ENCODE results near the gene H1-8.

The H1-8 gene

GRCh38 chr3:129575233-129575996 is 32.4 kb downstream of the H1-8 start:
- DNase-seq: no peak

- DNase-seq: no peak
These were observed 33.0 kb downstream of the H1-8 start for GRCh38 chr3:129575997-129576384.

GRCh38 chr3:129576514-129577352 is 33.8 kb downstream of the H1-8 start:
- peak; percentile 78 for DNase-seq

GRCh38 chr3:129577366-129577765 is 34.4 kb downstream of the H1-8 start:
- no peak for DNase-seq

- no peak for DNase-seq
These were observed 35.2 kb downstream of the H1-8 start for GRCh38 chr3:129577925-129578786.

DNA sequence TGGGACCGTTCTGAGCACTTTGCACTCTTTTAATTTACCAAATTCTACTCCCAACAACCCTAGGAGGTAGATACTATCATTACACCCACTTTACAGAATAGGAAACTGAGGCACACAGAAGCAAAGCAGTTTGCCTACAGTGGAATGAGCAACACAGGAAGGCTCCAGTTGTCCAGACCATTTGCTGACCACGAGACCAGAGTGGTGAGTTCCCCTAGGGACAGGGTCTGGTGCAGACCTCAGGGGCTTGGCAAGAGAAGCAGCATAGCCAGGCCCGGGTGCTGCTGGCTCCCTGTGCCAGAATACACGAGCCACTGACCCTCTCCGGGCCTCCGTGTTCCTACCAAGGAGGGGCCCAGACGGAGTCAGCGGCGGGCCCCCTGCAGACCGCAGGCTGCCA is 37.0 kb downstream of the H1-8 start:
- DNase-seq: no peak

DNA sequence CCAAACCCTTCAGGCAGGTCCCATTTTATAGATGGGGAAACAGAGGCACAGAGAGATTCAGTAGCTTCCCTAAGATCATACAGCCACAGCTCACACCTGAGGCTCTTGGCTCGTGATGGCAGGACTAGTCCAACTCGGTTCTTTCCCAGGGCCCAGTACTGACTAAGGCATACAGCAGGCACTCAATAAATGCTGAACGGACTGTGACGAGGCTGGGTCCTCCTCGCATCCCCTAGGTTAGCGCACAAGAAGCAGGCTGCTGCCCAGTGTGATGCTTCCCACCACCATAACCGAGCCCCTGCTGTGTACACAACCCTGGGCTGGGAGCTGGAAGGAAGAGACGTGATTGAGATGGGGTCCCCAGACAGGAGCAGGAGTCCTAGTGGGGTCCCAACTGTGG is 38.6 kb downstream of the H1-8 start:
- no peak for DNase-seq

DNA sequence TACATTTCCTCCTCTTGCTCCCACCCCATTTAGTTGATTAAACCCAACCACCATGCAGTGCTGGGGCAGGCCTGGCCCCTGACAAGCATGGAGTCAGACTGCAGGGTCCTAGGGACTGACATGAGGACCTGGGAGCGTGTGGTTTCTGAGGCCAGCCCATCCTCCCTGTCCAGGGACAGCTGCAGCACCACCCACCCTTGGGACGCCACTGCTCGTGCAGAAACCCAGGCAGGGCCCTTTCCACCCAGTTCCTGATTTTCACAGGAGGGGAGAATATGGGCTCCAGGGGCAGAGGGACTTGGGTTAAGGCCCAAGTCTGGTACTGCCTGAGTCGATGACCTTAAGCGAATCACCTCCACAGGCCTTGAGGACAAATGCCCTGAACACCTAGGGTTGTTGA is 39.8 kb downstream of the H1-8 start:
- DNase-seq: no peak

GRCh38 chr3:129583289-129583688 is 40.3 kb downstream of the H1-8 start:
- DNase-seq: no peak

- DNase-seq: no peak
These were observed 41.7 kb downstream of the H1-8 start for GRCh38 chr3:129584631-129585030.

DNA sequence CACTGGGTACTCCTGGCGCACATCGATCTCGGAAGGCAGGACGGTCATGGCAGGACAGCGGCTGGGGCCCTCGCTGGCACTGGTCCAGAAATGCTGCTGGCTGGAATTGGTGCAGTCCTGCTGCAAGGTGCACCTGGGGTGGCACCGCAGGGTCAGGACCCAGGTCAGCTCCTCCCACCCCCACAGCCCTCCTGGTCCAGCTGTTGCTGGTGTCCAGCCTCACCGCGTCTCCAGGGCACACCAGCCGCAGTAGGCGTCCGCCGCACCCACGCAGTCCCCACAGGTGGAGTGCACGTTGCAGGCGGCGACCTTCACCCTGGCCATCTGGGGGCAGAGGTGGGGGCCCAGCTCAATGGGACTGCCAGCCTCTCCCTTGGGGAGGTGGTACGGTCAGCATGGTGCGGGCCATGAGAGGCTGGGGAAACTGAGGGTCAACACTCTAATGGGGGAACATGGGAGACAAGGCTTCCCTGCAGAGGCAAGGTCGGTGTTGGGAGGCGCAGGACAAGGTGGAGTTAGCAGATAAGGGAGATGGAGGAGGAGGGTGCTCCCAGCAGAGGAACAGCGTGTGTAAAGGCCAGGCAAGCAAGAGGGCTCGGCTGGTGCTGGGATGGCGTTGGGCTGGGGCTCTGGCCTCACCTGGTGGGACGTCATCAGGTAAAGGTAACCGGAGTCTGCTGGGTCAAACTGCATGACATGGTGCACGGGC is 43.1 kb downstream of the H1-8 start:
- DNase-seq: no peak

DNA sequence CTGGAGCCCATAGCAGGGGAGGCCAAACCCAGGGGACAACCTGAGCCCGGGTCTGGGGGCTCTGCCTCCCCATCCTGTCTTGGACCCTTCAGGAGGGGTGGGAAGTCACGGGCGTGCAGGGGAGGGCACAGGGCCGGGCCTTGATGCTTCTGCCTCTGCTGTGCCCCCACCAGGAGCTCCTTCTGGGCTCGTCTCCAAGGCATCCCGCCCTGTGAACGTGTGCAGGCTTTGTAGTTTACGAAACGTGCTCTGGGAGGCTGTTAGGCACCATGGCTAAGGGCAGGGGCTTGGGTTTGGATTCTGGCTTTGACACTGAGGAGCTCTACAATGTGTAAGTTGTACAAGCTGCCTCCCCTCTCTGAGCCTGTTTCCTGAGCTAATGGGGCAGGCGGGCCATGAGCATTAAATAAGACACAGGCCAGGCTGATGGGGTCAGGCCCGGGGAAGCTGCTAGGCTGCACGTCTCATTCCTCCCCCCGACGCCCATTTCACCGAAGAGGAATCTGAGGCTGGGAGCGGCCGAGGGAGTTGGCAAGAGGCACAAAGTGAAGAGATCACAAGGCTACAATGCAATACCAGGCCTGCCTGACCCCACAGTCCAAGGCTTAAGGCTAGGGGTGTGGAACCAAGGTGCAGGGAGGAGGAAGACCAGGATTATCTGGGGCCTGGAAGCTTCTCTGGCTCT is 43.9 kb downstream of the H1-8 start:
- DNase-seq: no peak

DNA sequence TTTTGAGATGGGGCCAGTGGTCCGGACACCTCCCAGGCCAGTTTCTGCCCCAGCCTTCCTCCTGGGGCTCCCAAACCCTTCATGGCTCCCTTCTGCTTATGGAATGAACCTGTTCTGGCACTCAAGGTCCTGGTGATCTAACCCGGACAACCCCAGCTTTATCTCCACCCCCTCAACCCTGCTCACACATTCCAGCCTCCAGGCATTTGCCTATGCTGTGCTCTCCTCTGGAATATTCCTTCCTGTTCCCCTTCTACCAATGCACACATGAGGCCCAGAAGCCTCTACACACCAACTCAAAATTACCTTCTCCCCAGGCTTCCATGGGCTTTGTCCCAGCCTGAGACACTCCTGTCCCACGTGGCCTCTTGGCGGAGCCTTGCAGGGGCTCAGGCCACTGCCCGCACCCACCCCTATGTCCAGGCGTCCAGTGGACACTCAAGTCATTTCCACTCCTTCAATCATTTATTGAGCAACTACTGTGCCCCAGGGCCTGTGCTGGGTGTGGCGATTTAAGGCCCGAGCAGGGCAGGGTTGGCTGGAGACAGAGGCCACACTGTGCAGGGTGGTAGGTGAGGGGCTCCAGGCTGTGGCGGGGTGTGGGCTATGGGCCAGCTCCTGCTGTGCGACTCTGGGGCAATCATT is 44.7 kb downstream of the H1-8 start:
- no peak for DNase-seq

DNA sequence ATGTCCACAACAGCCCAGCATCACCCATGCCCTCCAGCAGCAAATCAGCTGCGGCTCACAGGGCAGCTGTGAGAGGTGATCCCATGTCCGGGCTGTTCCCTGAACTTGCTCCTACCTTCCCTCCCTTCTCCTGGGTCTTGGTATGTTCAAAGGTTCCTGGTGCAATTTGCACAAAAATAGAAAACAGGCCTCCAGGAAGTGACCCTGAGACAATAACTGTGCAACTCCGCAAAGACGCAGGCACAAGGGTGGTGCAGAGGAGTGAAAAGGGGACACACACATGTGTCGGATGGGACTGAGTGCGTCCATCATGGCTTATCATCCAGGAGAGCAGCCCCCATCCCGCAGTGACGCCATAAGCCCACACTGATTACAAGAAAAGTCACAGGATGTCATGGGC is 47.2 kb downstream of the H1-8 start:
- no peak for DNase-seq

GRCh38 chr3:129591932-129592331 is 49.0 kb downstream of the H1-8 start:
- no peak for DNase-seq

DNA sequence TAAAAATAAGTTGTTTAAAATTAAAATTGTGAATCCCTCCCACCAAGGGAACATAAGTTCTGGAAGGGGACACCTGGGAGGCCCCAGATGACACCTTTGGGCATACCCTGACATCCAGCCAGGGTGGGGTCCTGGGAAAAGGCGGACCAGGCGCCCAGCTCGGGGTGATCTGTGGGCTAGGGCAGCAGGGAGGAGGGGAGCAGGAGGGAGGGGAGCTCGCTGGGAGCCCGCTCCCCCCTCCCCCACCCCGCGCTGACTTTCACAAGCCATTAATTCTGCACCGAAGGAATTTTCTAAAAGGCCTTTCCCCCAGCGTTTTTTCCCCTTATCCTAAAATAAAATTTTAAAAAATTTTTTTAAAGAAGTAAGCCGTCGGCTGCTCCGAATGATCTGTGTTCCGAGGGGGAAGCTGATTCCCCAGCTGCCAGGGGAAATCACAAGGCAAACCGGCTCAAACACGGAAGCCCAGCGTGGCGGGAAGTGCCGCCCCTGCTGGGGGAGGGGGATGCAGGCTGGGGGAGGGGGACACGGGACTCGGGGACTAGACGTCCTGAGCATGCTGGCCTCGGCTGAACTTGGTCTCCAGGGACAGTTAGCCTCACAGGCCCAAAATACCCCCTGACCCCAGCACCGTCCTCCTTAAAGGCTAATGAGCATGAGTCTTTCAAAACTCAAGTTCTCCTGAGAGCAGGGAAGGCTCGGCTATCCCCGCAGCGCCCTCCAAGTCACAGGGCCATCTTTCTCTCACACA is 49.6 kb downstream of the H1-8 start:
- no peak for DNase-seq

GRCh38 chr3:129593230-129593594 is 50.2 kb downstream of the H1-8 start:
- DNase-seq: no peak

GRCh38 chr3:129593595-129594339 is 50.8 kb downstream of the H1-8 start:
- DNase-seq: peak; percentile 76

- no peak for DNase-seq
These were observed 51.4 kb downstream of the H1-8 start for GRCh38 chr3:129594409-129594808.

- DNase-seq: no peak
These were observed 52.0 kb downstream of the H1-8 start for GRCh38 chr3:129594907-129595390.

Measured in NCI-H2029 (cell line).